HepG2 (cell line): Measurements from ENCODE around the gene COX6A2. TPM values are rescaled to one million over a fixed set of nuclear protein-coding genes. Genes with fewer than 3 reads are reported as not detected.
A peak's percentile ranks its signal among the peaks of the same experiment; 100 is the strongest.

Experiments used
- ARHGAP35 ChIP-seq: sonication (generic); formaldehyde crosslinking; IDR thresholded peaks from 2 replicates; pipeline ENCODE4 v1.9.0; 2022; ENCODE audit warnings: mild to moderate bottlenecking, inconsistent platforms, moderate library complexity, missing genetic modification reagents, borderline replicate concordance
- ATM ChIP-seq: fragments of 450-650 bp; IDR thresholded peaks from 2 replicates; pipeline ENCODE4 v1.7.1; 2017; ENCODE audit warnings: mild to moderate bottlenecking, borderline replicate concordance
- BHLHE40 ChIP-seq: IDR thresholded peaks from 2 replicates; pipeline ENCODE4 v1.6.1; 2011; ENCODE audit warnings: low read length, improper control_type of control experiment
- ESRRA ChIP-seq: sonication (generic); formaldehyde crosslinking; IDR thresholded peaks from 2 replicates; pipeline ENCODE4 v1.5.1; 2020; ENCODE audit warnings: mild to moderate bottlenecking, low read depth, missing genetic modification reagents
- GFI1 ChIP-seq: sonication (generic); formaldehyde crosslinking; IDR thresholded peaks from 2 replicates; pipeline ENCODE4 v1.5.0; 2020; ENCODE audit warnings: missing genetic modification reagents, mild to moderate bottlenecking, borderline replicate concordance
- HMGA1 ChIP-seq: sonication (generic); formaldehyde crosslinking; conservative IDR thresholded peaks from 2 replicates; pipeline ENCODE4 v1.4.0; 2020; ENCODE audit warnings: missing genetic modification reagents
- ISL2 ChIP-seq: sonication (generic); formaldehyde crosslinking; IDR thresholded peaks from 2 replicates; pipeline ENCODE4 v1.5.0; 2020; ENCODE audit warnings: missing genetic modification reagents
- MAFG ChIP-seq: sonication (generic); formaldehyde crosslinking; IDR thresholded peaks from 2 replicates; pipeline ENCODE4 v1.5.1; 2020; ENCODE audit warnings: mild to moderate bottlenecking, missing genetic modification reagents
- NFYB ChIP-seq: sonication (generic); formaldehyde crosslinking; IDR thresholded peaks from 2 replicates; pipeline ENCODE4 v1.4.0; 2020; ENCODE audit warnings: missing genetic modification reagents
- NR2C2 ChIP-seq: sonication (generic); formaldehyde crosslinking; IDR thresholded peaks from 2 replicates; pipeline ENCODE4 v1.4.0; 2020; ENCODE audit warnings: missing genetic modification reagents, mild to moderate bottlenecking, moderate library complexity, borderline replicate concordance
- NR2F6 ChIP-seq, 2 experiments: IDR thresholded peaks; 2 replicates each; pipeline ENCODE4 v1.6.1; 2016; ENCODE audit warnings: antibody characterized with exemption in 1 of 2, mild to moderate bottlenecking in 1 of 2
- NRL ChIP-seq: sonication (generic); formaldehyde crosslinking; IDR thresholded peaks from 2 replicates; pipeline ENCODE4 v1.5.0; 2020; ENCODE audit warnings: missing genetic modification reagents, mild to moderate bottlenecking, moderate library complexity, borderline replicate concordance
- POLR2AphosphoS2 ChIP-seq: IDR thresholded peaks from 2 replicates; pipeline ENCODE4 v1.6.1; 2011; ENCODE audit warnings: low read depth, low read length, improper control_type of control experiment
- PTBP1 ChIP-seq: fragments of 200-400 bp; formaldehyde crosslinking; IDR thresholded peaks from 2 replicates; pipeline ENCODE4 v1.6.1; 2018; ENCODE audit warnings: low read length, low read depth; ENCODE audit not compliant: poor library complexity, severe bottlenecking
- ZNF331 ChIP-seq: sonication (generic); formaldehyde crosslinking; IDR thresholded peaks from 2 replicates; pipeline ENCODE4 v1.4.0; 2020; ENCODE audit warnings: missing genetic modification reagents
- ZNF333 ChIP-seq: sonication (generic); formaldehyde crosslinking; IDR thresholded peaks from 2 replicates; pipeline ENCODE4 v1.4.0; 2020; ENCODE audit warnings: mild to moderate bottlenecking, missing genetic modification reagents, borderline replicate concordance
- ZNF430 ChIP-seq: sonication (generic); formaldehyde crosslinking; IDR thresholded peaks from 2 replicates; pipeline ENCODE4 v1.9.0; 2021; ENCODE audit warnings: mild to moderate bottlenecking, missing genetic modification reagents
- ZNF567 ChIP-seq: sonication (generic); formaldehyde crosslinking; IDR thresholded peaks from 2 replicates; pipeline ENCODE4 v1.8.1; 2023; ENCODE audit warnings: mild to moderate bottlenecking, missing genetic modification reagents, borderline replicate concordance
- ZNF776 ChIP-seq: sonication (generic); formaldehyde crosslinking; IDR thresholded peaks from 2 replicates; pipeline ENCODE4 v1.4.0; 2020; ENCODE audit warnings: mild to moderate bottlenecking, missing genetic modification reagents
- ZNF782 ChIP-seq: sonication (generic); formaldehyde crosslinking; IDR thresholded peaks from 2 replicates; pipeline ENCODE4 v1.4.0; 2020; ENCODE audit warnings: missing genetic modification reagents, mild to moderate bottlenecking, borderline replicate concordance
- polyA plus RNA-seq, 8 experiments: library from polyadenylated mRNA; depleted of rRNA in 3 of 8; stranded (reverse) in 7 of 8; unstranded in 1 of 8; fragments of >200 nt; fragmentation: Illumina TruSeq in 4 of 8; extraction: Trizol in 4 of 8; gene quantifications; 2 replicates each; pipeline versions ENCODE4 v1.2.1 to v1.2.3, GENCODE V29; 2011 to 2016; ENCODE audit warnings: low read depth in 4 of 8, missing spikeins in 1 of 8, mixed read lengths in 1 of 8; ENCODE audit not compliant: insufficient read depth in 1 of 8
- total RNA-seq, 5 experiments: library from RNA; depleted of rRNA; stranded (reverse); fragments of >200 nt; fragmentation: Illumina TruSeq; extraction: Trizol; gene quantifications; 2 replicates each; pipeline ENCODE4 v1.2.3, GENCODE V29; 2016; ENCODE audit warnings: low read depth in 1 of 5
- TF ChIP-seq, protein P1 (sequence below): sonication (generic); formaldehyde crosslinking; conservative IDR thresholded peaks from 2 replicates; pipeline ENCODE4 v1.4.0; 2020; ENCODE audit warnings: missing genetic modification reagents
- TF ChIP-seq, protein P2 (sequence below): sonication (generic); formaldehyde crosslinking; IDR thresholded peaks from 2 replicates; pipeline ENCODE4 v1.8.1; 2023; ENCODE audit warnings: mild to moderate bottlenecking, missing genetic modification reagents
- TF ChIP-seq, protein P3 (sequence below): sonication (generic); formaldehyde crosslinking; IDR thresholded peaks from 2 replicates; pipeline ENCODE4 v1.4.0; 2020; ENCODE audit warnings: missing genetic modification reagents
- TF ChIP-seq, protein P4 (sequence below): sonication (generic); formaldehyde crosslinking; IDR thresholded peaks from 2 replicates; pipeline ENCODE4 v1.5.0; 2020; ENCODE audit warnings: missing genetic modification reagents, mild to moderate bottlenecking, borderline replicate concordance

Gene COX6A2
- total and polyA plus RNA-seq, 2 of the 13 experiments (the other 11 are each of a cell fraction or from before 2014, with no cell fraction given): not detected

DNA sequence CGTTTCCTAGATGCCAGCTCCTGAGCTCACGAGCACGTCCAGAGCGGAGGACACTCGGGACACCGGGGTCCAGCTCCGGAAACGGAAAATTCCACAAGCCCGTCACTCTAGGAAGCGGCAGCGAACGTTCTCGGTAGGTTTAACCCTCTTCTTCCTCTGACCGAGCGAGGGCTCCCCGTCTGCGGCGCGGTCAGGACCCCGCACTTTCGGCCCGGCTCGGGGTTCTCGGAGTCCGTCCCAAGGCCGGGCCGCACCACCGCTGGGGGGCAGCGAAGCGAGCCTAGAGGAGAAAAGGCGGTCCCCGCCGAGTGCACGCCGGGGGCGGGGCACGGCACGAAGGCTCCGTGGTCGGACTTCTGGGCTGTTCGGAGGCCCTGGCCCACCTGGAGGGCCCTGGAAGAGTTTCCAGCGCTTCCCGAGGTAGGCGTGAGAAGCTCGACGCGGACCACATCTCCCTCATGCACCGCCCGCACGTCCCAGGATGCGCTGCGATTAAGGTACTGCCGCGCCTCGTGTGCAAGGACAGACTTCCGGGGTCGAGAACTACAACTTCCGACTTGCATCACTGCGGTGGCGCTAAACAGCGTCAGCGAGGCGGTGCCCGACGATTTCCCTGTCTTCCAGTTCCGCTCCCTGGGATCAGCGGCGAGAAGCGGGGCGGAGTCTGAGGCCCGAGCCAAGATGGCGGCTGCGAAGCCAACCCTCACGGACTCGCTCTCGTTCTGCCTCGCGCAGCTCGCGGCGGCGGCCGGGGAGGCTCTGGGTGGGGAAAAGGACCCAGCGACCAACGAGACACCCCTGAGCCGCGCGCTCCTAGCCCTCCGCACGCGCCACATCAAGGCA is 30.9 kb upstream of the COX6A2 start, which contains the start of gene ARMC5 (continued):
- TF ChIP-seq GFI1 (CRISPR knock-in tag): peak; percentile 17; the same call in 1 of the 2 replicates
- peak; percentile 51 for TF ChIP-seq NFYB (CRISPR knock-in tag)
- TF ChIP-seq ZNF331: peak; percentile 84
- TF ChIP-seq ZNF776 (CRISPR knock-in tag): peak; percentile 95
- TF ChIP-seq, protein P1, sequence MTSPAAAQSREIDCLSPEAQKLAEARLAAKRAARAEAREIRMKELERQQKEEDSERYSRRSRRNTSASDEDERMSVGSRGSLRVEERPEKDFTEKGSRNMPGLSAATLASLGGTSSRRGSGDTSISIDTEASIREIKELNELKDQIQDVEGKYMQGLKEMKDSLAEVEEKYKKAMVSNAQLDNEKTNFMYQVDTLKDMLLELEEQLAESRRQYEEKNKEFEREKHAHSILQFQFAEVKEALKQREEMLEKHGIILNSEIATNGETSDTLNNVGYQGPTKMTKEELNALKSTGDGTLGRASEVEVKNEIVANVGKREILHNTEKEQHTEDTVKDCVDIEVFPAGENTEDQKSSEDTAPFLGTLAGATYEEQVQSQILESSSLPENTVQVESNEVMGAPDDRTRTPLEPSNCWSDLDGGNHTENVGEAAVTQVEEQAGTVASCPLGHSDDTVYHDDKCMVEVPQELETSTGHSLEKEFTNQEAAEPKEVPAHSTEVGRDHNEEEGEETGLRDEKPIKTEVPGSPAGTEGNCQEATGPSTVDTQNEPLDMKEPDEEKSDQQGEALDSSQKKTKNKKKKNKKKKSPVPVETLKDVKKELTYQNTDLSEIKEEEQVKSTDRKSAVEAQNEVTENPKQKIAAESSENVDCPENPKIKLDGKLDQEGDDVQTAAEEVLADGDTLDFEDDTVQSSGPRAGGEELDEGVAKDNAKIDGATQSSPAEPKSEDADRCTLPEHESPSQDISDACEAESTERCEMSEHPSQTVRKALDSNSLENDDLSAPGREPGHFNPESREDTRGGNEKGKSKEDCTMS (CRISPR knock-in tag): no peak
- TF ChIP-seq ZNF430: peak; percentile 93; the same call in 1 of the 2 replicates
- TF ChIP-seq BHLHE40: no peak
- TF ChIP-seq HMGA1 (CRISPR knock-in tag): no peak
- TF ChIP-seq PTBP1: peak; percentile 55
- no peak for TF ChIP-seq NR2F6 (IDR thresholded peaks at IDR 0.05)
- TF ChIP-seq NR2F6 (CRISPR knock-in tag; IDR thresholded peaks at IDR 0.05): peak; percentile 70
- TF ChIP-seq NRL (CRISPR knock-in tag): peak; percentile 45
- peak; percentile 56; the same call in 1 of the 2 replicates for TF ChIP-seq ZNF567
- TF ChIP-seq ZNF333 (CRISPR knock-in tag): peak; percentile 38; the same call in 1 of the 2 replicates
- TF ChIP-seq, protein P2, sequence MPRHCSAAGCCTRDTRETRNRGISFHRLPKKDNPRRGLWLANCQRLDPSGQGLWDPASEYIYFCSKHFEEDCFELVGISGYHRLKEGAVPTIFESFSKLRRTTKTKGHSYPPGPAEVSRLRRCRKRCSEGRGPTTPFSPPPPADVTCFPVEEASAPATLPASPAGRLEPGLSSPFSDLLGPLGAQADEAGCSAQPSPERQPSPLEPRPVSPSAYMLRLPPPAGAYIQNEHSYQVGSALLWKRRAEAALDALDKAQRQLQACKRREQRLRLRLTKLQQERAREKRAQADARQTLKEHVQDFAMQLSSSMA: peak; percentile 96
- peak; percentile 84 for TF ChIP-seq ARHGAP35
- TF ChIP-seq ZNF782 (CRISPR knock-in tag): 0 out of 2 replicates have a peak, but pooled peaks have one; percentile 25
- peak; percentile 54 for TF ChIP-seq ISL2 (CRISPR knock-in tag)
- no peak for TF ChIP-seq MAFG (CRISPR knock-in tag)
- TF ChIP-seq POLR2AphosphoS2: peak; percentile 70; the same call in 1 of the 2 replicates
- TF ChIP-seq, protein P3, sequence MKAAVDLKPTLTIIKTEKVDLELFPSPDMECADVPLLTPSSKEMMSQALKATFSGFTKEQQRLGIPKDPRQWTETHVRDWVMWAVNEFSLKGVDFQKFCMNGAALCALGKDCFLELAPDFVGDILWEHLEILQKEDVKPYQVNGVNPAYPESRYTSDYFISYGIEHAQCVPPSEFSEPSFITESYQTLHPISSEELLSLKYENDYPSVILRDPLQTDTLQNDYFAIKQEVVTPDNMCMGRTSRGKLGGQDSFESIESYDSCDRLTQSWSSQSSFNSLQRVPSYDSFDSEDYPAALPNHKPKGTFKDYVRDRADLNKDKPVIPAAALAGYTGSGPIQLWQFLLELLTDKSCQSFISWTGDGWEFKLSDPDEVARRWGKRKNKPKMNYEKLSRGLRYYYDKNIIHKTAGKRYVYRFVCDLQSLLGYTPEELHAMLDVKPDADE (CRISPR knock-in tag): peak; percentile 84
- peak; percentile 95 for TF ChIP-seq NR2C2
- TF ChIP-seq ESRRA (CRISPR knock-in tag): no peak
- TF ChIP-seq ATM: no peak
- TF ChIP-seq, protein P4, sequence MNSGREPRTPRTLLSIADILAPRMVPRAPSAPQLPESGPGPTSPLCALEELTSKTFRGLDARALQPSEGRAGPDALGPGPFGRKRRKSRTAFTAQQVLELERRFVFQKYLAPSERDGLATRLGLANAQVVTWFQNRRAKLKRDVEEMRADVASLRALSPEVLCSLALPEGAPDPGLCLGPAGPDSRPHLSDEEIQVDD (CRISPR knock-in tag): peak; percentile 66; the same call in 1 of the 2 replicates
